ENCODE results near the gene COL13A1. TPM values are rescaled to one million over a fixed set of nuclear protein-coding genes. Genes with fewer than 3 reads are reported as not detected.

COL13A1 gene
- total RNA-seq, 1 experiment from 2014 or later, result 5.9 TPM

- Histone ChIP-seq H3K36me3 (ENCODE audit: control insufficient read depth in 1 of 2, insufficient read depth in 2 of 2, low read length in 2 of 2) (no peaks in the 10 kb centered on the region), H3K4me1 (ENCODE audit: control insufficient read depth in 1 of 2, insufficient read depth in 2 of 2, low read length in 2 of 2) (peaks cover 0 to 5% of the 10 kb centered on the region in 2 experiments; a peak in 1 of 4 replicates), H3K9me3 (ENCODE audit: control insufficient read depth in 1 of 2, insufficient read depth in 1 of 2, low read depth in 1 of 2, low read length in 2 of 2) (no peaks in the 10 kb centered on the region), H2AFZ (ENCODE audit: low read depth, low read length, poor library complexity, severe bottlenecking) (no peak overlapping the region), H3K9me2 (ENCODE audit: insufficient read depth) (no peaks in the 10 kb centered on the region), H3K9ac (ENCODE audit: low read length) (no peak overlapping the region), H3K4me2 (ENCODE audit: low read length) (no peak overlapping the region), H4K20me1 (ENCODE audit: insufficient read depth) (no peaks in the 10 kb centered on the region), H3K79me2 (ENCODE audit: insufficient read depth, low read length) (no peaks in the 10 kb centered on the region), H3K27ac (ENCODE audit: low read depth, low read length) (no peak overlapping the region), H3K27me3 (ENCODE audit: insufficient read depth, low read length) (no peaks in the 10 kb centered on the region), H3K4me3 (replicated peaks in 1 of 2; ENCODE audit: low read depth in 1 of 2, low read length in 2 of 2) (no peak overlapping the region)
- ATAC-seq (no peak), DNase-seq (ENCODE audit: low read depth, low spot score) (no peak)
- intact Hi-C loops (cut with micrococcal nuclease), result loop anchor here (10.0 kb wide), 1 partner anchor 75 kb away; no protein-coding TSS in a partner anchor
- ChIA-PET CTCF (no interaction called here), POLR2A (no interaction called here), RAD21 (ENCODE audit: low non-redundant PET in 1 of 2, low total read pairs in 2 of 2, uncharacterized antibody in 2 of 2, unreplicated experiment in 2 of 2) (no interaction called here)
- BruUV-seq (replicated peaks), result no TSS peak
- TF ChIP-seq RAD21 (IDR thresholded peaks at IDR 0.05; ENCODE audit: low read depth) (no peak), FOSL1 (IDR thresholded peaks at IDR 0.05; ENCODE audit: low read depth) (no peak), REST (IDR thresholded peaks at IDR 0.05; ENCODE audit: low read depth) (no peak), CBX3 (IDR thresholded peaks at IDR 0.05; ENCODE audit: low read depth) (no peak), TCF7L2 (IDR thresholded peaks at IDR 0.05; ENCODE audit: borderline replicate concordance, extremely low read depth, insufficient read depth, insufficient read length) (no peak), EZH2phosphoT487 (IDR thresholded peaks at IDR 0.05; ENCODE audit: borderline replicate concordance) (no peak), EGR1 (IDR thresholded peaks at IDR 0.05; ENCODE audit: low read depth) (no peak), ZFX (IDR thresholded peaks at IDR 0.05) (no peak), ELF1 (IDR thresholded peaks at IDR 0.05; ENCODE audit: borderline replicate concordance, low read depth) (no peak), POLR2A (IDR thresholded peaks at IDR 0.05; ENCODE audit: borderline replicate concordance, extremely low read depth, insufficient read depth, insufficient read length) (no peak), ATF3 (IDR thresholded peaks at IDR 0.05) (no peak), JUND (IDR thresholded peaks at IDR 0.05) (no peak), SRF (IDR thresholded peaks at IDR 0.05; ENCODE audit: low read depth) (no peak), YY1 (IDR thresholded peaks at IDR 0.05; ENCODE audit: extremely low read depth, insufficient replicate concordance, low read depth, low read length) (no peak), ZNF274 (IDR thresholded peaks at IDR 0.05; ENCODE audit: low read depth, low read length) (no peak)
- TF ChIP-seq, protein P1, sequence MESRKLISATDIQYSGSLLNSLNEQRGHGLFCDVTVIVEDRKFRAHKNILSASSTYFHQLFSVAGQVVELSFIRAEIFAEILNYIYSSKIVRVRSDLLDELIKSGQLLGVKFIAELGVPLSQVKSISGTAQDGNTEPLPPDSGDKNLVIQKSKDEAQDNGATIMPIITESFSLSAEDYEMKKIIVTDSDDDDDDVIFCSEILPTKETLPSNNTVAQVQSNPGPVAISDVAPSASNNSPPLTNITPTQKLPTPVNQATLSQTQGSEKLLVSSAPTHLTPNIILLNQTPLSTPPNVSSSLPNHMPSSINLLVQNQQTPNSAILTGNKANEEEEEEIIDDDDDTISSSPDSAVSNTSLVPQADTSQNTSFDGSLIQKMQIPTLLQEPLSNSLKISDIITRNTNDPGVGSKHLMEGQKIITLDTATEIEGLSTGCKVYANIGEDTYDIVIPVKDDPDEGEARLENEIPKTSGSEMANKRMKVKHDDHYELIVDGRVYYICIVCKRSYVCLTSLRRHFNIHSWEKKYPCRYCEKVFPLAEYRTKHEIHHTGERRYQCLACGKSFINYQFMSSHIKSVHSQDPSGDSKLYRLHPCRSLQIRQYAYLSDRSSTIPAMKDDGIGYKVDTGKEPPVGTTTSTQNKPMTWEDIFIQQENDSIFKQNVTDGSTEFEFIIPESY (IDR thresholded peaks at IDR 0.05; ENCODE audit: extremely low read depth, insufficient replicate concordance, low read length), result no peak
- TF ChIP-seq, protein P2, sequence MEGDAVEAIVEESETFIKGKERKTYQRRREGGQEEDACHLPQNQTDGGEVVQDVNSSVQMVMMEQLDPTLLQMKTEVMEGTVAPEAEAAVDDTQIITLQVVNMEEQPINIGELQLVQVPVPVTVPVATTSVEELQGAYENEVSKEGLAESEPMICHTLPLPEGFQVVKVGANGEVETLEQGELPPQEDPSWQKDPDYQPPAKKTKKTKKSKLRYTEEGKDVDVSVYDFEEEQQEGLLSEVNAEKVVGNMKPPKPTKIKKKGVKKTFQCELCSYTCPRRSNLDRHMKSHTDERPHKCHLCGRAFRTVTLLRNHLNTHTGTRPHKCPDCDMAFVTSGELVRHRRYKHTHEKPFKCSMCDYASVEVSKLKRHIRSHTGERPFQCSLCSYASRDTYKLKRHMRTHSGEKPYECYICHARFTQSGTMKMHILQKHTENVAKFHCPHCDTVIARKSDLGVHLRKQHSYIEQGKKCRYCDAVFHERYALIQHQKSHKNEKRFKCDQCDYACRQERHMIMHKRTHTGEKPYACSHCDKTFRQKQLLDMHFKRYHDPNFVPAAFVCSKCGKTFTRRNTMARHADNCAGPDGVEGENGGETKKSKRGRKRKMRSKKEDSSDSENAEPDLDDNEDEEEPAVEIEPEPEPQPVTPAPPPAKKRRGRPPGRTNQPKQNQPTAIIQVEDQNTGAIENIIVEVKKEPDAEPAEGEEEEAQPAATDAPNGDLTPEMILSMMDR (IDR thresholded peaks at IDR 0.05 in 2 of 3, conservative IDR thresholded peaks at IDR 0.05 in 1 of 3; ENCODE audit: borderline replicate concordance in 1 of 3, insufficient read depth in 1 of 3, low read depth in 2 of 3, low read length in 2 of 3), result no peak
- TF ChIP-seq, protein P3, sequence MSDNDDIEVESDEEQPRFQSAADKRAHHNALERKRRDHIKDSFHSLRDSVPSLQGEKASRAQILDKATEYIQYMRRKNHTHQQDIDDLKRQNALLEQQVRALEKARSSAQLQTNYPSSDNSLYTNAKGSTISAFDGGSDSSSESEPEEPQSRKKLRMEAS (IDR thresholded peaks at IDR 0.05), result no peak
Measured at GRCh38 chr10:69879634-69880257, 78.0 kb downstream of the COL13A1 start.
